ENCODE results near the gene ZCCHC2.

Gene ZCCHC2

DNA sequence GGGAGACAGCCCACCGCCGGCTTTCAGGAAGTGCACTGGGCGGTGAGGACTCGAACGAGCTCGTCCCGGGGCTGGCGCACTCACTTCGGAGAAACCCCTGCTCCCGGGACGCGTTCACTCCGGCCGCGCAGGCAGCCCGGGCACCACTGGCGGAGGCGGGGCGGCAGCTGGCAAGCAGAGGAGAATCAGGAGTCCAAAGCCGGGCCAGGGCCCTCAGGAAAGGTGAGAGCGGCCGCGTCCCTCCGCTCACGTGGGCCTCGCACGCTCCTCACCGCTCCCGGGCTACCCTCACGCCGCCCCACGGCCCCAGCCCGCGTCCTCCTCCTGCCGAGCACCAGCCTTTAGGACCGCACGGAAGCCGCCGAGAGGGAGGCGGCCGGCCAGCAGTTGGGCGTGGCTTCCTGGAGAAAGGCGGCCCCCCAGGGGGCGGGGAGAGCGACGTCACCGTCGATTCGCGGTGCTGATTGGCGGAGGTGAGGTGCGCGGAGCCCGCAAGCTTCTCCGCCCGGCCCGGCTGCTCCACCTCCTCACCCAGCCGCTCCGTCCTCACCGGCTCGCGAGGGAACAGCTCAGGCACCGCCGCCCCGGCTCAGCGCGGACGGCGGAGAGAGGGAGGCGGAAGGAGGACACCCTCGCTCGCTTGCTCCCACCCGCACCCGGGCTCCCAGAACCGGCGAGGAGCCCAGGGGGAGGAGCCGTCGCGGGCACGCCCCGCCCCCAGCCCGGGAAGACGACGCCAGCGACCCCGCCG is at the start of gene ZCCHC2:
ZCCHC2 (plus strand) TSS at position 522 of the 751 bp plus-strand sequence. CDS start 400 bp downstream, outside the sequence.
- FAIRE-seq (peak; percentile 50), DNase-seq (ENCODE audit: low spot score) (peak; percentile 92)

DNA sequence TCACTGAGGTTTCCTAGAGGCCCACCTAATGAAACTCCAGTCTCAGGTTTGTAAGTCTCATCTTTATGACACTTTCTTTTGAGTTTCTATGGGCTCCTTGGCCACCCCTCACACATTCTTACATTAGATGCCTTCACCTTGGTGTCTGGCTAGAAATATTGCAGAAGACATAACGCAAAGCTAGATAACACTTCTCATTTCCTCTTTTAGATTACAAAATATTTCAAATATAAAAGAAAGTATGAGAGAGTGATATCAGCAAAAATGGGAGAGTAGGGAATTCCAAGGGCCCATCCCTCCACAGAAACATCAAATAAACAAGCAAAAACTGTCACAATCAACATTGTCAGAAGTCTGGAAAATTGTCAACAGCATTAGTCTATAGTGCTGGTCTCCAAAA is 43.3 kb upstream of the ZCCHC2 start:
- DNase-seq (ENCODE audit: low spot score) (no peak), FAIRE-seq (no peak)

DNA sequence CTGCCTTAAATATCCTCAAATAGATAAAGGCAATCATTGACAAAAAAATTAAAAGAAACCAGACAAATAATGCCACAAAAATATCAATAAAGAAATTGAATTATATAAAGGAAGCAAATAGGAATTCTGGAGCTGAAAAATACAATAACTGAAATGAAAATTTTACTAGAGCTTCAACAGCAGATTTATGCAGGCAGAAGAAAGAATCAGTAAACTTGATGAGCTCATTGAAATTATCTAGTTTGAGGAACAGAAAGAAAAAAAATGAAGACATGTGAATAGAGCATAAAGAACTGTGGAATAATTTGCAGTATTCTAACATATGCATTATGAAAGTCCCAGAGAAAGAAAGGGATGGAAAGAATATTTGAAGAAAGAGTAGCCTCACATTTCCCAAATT is 41.9 kb upstream of the ZCCHC2 start:
- FAIRE-seq, result no peak
- no peak for DNase-seq (ENCODE audit: low spot score)

DNA sequence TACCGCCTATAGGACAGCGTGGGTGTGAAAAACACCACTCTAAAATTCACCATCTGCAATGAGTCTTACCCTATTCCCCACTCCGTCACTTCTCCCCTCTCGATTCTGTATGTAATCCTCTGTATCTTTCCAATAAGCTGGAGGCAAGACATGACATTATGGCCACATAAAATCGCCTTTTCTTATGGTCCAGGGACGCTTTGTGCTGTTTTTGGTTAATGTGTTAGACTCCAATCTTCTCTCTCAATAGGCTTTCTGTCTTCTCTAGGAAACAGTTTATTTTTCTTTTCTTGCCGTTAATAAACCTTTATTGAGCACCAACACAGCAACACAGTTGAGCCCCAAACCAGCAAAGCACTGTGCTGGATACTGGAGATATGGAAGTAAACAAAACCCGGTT is 37.9 kb upstream of the ZCCHC2 start:
- no peak for FAIRE-seq
- DNase-seq (ENCODE audit: low spot score), result no peak

DNA sequence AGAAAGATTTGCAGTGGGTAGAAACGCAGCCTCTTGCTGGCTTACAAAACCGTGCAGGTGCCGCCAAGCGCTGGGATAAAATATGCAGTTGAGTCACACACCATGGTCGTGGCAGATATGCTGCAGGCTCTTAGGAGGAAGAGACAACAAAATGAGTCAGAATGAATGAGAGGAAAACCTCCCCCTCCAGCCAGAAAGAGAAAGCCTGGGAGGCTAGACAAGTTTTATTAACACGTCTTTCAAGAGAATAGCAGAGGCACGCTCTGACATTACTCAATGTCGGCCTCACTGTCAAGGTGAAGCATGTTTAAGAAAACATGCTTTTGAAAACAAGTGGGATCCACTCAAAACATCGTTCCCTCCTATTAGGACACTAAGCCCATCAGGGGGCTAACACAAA is 37.1 kb upstream of the ZCCHC2 start:
- FAIRE-seq (peak; percentile 88), DNase-seq (ENCODE audit: low spot score) (peak; percentile 75)

DNA sequence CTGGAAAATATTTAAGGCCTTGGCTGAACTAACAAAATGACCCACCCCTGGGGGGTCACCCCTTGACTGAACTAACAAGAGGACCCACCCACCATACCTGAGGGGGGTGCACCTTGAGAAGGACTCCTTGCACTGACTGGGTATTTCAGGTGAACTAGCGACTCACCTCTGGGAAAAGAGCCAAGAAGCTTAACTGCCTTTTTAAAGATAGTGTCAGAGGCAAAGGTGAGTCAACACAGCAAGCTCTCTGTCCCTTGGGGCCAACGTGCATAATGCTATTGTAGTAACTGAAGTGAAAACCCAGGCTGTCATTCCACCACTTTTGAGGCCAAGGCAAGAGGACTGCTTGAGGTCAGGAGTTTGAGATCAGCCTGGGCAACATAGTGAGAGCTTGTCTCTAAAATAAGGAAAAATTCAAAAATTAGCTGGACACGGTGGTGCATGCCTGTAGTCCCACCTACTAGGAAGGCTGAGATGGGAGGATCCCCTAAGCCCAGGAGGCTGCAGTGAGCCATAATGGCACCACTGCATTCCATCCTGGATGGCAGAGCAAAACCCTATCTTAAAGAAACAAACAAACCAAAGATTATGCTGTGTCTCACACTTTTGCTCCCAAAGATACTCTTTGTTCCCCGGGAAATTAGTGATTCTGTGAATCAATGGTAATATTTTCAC is 36.4 kb upstream of the ZCCHC2 start:
- peak; percentile 61 for DNase-seq (ENCODE audit: low spot score)
- FAIRE-seq, result peak; percentile 10

DNA sequence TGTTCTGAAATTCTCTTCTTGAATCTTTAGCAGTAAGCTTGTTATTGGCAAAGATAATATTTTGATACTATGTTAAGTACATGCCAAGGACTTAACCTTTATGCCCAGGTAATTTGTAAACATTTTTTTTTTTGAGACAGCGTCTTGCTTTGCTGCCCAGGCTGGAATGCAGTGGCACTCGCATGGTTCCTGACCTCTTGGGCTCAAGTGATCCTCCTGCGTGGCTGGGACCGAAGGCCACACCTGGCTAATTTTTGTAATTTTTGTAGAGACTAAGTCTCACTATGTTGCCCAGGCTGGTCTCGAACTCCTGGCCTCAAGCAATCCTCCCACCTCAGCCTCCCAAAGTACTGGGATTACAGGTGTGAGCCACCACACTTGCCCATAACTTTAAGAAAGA is 35.7 kb upstream of the ZCCHC2 start:
- DNase-seq (ENCODE audit: low spot score) (no peak), FAIRE-seq (no peak)

DNA sequence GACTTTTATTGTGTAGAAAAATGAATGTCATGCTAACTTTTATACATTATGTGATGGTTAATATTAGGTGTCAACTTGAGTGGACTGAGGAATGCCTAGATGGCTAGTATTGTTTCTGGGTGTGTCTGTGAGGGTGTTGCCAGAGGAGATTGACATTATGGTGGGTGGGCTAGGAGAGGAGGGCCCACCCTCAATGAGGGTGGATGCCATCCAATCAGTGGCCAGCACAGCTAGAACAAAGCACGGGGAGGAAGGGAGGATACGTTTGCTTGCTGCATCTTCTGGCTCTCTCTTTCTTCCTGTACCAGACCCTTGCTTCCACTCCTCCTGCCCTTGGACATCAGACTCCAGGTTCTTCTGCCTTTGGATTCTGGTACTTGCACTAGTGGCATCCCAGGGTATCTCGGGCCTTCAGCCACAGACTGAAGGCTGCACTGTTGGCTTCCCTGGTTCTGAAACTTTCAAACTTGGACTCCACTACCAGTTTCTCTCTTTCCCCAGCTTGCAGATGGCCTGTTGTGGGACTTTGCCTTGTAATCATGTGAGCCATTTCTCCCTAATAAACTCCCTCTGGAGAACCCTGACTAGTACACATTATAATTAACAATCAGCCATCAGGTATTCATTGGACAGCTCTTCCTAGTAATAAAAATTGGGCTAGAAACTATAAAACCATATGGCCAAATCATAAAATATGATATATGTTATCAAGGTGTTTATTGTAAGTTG is 31.7 kb upstream of the ZCCHC2 start:
- no peak for DNase-seq (ENCODE audit: low spot score)
- no peak for FAIRE-seq

DNA sequence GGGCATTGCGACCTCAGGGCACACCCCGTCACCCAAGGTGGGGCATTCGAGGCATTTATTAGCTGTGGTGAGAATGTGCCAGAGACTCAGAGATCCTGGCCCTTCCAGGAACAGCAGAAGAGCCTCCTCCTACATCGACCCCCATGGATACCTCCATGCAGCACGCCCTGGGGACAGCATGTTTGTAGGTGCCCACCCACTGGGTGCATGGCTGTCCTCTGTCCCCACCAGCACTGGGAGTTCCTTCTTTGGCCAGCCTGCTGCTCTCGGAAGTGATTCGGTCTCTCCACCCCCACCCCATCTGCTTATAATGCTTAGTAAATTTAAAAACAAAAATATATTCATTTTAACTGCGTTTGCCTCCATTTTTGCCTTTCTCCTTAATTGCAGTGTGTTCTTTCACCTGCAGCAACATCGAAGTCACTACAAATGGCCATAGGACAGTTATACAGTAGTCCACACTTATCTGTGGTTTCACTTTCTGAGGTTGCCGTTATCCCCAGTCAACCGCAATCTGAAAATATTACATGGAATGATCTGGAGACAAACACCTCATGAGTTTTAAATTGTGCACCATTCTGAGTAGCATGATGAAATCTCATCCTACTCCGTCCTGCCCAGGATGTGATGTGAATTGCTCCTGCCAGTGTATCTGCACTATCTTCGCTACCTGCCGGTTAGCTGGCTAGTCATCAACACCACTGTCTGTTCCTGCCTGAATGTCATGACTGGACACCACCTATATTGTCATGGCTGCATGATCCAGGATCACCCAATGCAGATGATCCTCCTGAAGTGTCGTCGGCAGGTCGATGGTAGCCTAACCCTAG is 29.6 kb upstream of the ZCCHC2 start:
- no peak for DNase-seq (ENCODE audit: low spot score)
- no peak for FAIRE-seq

DNA sequence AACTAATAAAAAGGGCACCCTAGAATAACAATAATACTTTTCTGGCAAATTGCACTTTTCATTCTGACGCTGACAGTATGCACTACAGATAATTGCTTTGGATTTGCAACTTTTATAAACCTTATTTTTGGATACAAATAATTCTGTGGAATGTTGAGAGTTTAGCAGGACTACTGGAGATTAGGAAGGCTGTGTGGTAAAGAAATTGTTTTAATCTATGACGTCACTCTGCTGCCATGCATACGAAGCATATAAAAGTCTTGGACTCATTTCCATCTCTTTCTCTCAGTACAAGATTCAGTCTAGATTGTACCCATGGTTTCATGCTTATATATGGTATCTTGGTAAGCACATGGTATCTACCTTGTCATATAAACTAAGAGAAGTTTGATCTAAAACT is 28.1 kb upstream of the ZCCHC2 start:
- no peak for FAIRE-seq
- DNase-seq (ENCODE audit: low spot score), result no peak

DNA sequence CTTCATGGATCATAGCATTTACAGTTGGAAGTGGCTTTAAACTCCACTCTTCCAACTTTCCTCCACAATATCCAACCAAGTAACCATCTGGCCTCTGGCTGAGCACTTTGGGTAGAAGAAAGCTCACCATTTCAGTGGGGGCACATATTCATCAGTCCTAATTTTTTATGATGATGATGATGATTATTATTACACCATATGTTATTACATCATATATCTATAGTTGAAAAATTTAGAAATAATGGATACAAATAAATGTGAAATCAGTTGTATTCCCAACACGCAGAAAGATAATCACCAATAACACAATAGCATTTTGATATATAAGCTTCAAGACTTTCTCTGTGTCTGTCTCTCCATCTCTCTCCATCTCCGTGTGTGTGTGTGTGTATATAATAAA is 26.6 kb upstream of the ZCCHC2 start:
- DNase-seq (ENCODE audit: low spot score), result no peak
- FAIRE-seq, result no peak

DNA sequence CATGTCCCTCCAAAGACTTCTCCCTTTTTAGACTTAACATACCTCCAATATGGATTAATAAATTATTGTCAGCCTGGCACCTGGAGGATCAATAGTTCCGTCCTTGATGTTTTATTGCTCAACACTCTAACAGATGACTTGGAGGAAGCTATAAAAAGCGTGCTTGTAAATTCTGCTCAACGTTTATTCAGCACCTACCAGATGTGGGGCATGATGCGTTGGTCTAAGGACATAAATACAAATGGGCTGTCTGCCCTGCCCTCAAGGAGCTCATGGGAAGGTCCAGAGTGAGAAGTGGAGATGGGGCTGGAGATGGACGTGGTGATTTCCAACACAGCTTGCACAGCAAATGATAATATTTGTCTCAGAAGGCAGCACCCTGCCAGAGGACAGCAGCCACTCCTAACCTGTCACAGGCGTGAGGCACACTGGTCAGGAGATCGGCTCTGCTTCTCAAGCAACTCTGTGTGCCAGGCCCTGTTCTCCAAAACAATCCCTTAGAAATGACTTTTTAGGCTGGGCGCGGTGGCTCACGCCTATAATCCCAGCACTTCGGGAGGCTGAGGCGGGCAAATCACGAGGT is 25.5 kb upstream of the ZCCHC2 start:
- DNase-seq (ENCODE audit: low spot score), result no peak
- FAIRE-seq, result no peak

DNA sequence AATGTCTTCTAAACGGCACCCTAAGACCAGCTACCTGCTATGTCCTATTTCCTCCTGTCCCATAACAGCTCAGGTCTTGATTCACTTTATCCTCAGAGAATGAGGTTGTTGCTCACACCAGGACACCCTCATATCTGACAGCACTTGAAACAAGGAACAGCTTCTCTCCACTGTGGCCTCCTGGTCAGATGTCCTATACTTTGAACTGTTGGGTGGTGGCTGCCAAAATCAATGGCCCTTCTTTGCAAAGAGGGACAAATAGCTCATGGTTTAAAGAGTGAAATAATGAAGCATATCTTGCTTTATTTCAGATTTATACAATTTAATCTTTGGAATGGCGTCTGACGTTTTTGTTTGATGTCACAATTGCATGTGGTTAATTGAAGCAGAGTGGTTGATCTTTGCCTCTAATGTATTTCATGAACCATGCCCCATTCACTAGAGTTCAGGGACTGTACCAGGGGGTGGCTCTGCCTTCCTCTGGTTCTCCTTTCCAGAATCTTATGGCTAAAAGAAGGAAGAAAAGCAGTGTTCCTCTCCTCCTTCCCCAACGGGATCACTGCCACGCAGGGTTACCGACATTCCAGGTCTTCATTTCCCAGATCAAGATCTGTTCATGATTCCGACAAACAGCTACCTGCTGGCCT is 24.1 kb upstream of the ZCCHC2 start:
- FAIRE-seq (no peak), DNase-seq (ENCODE audit: low spot score) (no peak)

DNA sequence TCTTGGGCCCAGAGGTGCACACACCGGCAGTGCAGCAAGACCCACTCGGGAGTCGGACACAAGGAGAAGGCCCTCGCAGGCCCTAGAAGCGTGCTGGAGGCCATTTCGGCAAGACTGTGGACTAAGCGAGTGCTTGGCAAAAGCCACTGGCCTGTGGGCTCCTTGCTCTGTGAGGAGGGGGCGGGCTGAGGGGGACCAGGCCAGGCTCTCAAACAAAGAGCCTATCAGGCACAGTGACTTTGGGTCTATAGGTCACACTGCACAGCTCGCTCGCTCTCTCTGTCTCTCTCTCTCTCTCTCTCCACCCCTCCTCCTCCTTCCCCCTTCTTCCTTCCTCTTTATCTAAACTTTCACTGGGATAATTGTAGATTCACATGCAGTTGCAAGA is 23.6 kb upstream of the ZCCHC2 start:
- no peak for DNase-seq (ENCODE audit: low spot score)
- no peak for FAIRE-seq

DNA sequence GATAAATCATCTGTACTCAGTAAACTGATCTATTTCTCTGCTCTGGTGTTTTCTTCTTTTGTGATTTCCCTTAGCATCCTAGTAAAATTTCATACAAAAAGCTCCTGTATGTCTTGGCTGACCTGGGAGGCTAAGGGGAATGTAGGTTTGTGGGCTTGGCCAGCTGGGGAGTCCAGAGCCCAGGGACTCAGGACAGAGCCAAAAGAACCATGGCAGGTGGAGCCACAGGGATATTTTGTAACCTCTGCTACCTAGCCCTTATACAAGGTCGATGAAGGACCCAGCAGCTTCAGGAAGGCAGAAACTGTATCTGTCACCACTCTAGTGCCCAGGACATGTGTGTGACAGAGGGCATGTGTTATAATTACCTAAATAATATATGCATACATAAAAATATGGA is 22.7 kb upstream of the ZCCHC2 start:
- DNase-seq (ENCODE audit: low spot score) (no peak), FAIRE-seq (no peak)

DNA sequence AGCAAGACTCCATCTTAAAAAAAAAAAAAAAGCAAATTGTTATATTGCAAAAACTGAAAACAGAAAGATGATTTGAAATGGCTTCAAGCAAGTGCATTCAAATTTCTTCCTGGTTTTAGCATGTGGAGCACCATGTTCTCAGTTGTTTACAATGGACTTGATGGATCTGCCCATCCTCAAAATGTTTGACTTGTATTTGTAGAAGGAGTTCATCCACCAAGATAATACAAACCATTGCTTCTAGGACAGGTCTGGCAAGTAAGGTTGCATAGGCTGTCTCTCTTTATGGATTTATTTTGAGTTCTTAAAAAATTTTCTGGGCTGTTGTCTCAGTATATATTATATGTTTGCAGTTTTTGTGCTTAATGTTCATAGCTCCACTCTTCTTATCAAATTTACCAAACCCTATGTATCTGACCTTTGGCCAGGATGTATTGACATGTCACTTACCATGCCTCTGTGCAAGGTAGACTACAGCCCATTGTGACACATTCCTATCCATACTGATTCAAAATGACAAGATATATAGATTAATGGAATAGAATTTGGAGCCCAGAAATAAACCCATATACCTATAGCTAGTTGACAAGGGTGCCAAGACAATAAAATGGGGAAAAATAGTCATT is 21.7 kb upstream of the ZCCHC2 start:
- FAIRE-seq (no peak), DNase-seq (ENCODE audit: low spot score) (no peak)

DNA sequence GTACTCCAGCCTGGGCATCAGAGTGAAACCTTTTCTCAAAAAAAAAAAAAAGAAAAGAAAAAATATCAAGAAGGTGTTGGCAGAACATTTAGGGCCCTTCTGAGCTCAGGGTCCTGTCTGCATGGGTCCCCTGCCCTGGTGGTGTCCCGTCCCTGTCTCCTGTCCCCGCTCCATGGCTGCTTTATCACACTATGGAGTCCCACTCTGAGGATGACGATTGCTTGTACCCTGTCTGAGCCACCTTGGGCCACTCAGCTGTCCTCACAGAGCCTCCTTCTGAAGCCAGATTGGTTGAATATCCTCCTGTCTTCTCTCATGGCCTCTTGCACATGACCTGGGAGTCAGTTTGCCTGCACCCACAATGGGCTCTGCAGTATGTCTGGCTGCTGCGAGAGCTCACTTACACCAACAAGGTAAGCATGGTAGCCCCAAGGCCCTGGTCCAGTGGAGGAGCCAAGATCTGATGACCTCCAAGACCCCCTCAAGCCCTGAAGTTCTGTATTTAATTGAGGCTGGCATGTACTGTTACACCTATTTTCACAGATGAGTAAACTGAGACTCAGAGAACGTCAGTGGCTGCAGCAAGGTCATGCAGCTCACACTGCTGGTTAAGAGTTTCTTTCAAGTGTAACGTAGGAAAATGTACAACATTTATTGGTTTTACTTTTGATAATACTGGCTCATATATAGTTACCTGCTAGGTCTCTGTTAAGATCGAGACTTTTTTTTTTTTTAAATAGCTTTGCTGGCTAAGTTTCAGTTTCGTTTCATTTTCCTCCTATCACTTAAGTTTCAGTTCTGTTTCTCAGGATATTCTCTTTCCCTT is 16.9 kb upstream of the ZCCHC2 start:
- no peak for DNase-seq (ENCODE audit: low spot score)
- FAIRE-seq, result peak; percentile 53

DNA sequence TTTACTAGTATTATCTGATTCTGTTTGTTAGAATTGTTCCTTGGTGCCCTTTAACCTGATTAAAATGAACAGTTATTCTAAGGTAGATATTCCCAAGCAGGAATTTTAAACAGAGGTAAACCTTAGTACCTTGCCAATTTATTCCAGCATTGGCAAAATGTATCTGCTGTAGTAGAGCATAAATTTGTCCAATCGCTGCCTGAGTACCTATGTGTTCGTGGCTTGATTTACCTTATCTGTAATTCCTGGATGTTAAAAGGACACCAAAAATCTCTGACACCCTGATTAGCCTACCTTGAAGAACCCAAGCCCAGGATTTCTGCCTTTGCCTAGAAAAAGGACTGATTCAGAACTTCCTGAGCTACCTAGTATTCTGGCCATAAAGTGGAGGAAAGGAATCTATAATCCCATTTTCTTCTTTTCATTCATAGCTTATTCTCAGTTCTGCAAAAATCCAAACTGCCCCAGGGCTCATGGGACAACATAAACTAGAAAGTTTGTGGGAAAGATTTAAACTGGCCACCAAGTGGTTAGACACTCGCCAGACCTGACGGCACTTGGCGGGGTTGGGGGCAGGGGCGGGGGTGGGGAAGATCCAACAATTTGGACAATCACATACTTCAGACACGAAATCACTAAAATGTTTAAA is 16.2 kb upstream of the ZCCHC2 start:
- DNase-seq (ENCODE audit: low spot score) (no peak), FAIRE-seq (no peak)

DNA sequence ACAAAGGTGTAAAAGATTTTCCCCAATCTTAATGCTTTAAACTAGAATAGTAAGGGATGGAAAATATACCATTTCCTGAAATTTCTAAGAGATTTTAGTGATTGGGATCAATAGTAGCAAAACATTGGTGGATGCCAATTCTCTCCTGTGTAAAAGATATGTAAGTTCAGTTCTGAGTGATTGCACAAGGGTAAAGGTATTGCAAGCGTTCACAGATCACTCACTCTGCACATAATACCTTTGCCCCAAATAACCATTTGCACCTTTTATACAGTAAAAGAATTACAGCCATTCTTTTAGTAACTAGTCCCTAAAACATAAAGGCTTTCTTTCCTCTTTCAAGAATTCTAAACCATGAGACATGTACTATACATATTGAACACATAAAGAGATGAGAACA is 13.0 kb upstream of the ZCCHC2 start:
- no peak for DNase-seq (ENCODE audit: low spot score)
- no peak for FAIRE-seq

All from RCC 7860 (cell line).